ENCODE measurements around the gene ARHGEF28. TPM values are rescaled to one million over a fixed set of nuclear protein-coding genes. Genes with fewer than 3 reads are reported as not detected.
A peak's percentile ranks its signal among the peaks of the same experiment; 100 is the strongest.

Gene ARHGEF28
- total and polyA plus RNA-seq, 2 of the 4 experiments (the other 2 are of a cell fraction), result 3.6 to 16.0 TPM

- H3K4me3 ChIP-seq (ENCODE audit: insufficient read depth, low read depth, low read length), result no peak overlapping the region
- peak overlapping the region; percentile 94 for H3K27ac ChIP-seq (ENCODE audit: insufficient read depth, low read length)
- ATAC-seq (ENCODE audit: low read depth), result peak; percentile 10; the same call in 1 of the 2 replicates
- peak overlapping the region; percentile 91 for H4K91ac ChIP-seq (ENCODE audit: insufficient read depth, low read depth, low read length)
- WGBS, 2 experiments (ENCODE audit: extremely low coverage in 2 of 2, insufficient read length in 1 of 2), result no CpG with 5 or more reads among the region's 1 CpG
- no TSS peak for BruUV-seq (replicated peaks)
- peak overlapping the region; percentile 95 to 97 for H4K8ac ChIP-seq (ENCODE audit: low read depth in 2 of 2, low read length in 2 of 2)
- H2BK20ac ChIP-seq (ENCODE audit: low read depth, low read length), result peak overlapping the region; percentile 100
- H3K4ac ChIP-seq (ENCODE audit: low read depth, low read length), result peak overlapping the region; percentile 100
- no peaks in the 10 kb centered on the region for H3K9me3 ChIP-seq (ENCODE audit: control insufficient read depth, insufficient read depth, low read length)
- H2BK120ac ChIP-seq (ENCODE audit: low read depth, low read length), result peak overlapping the region; percentile 99
- peak overlapping the region; percentile 77; the same call in 2 of the 3 replicates for H2BK15ac ChIP-seq (ENCODE audit: low read depth, low read length)
- H3K18ac ChIP-seq (ENCODE audit: low read depth, low read length), result peak overlapping the region; percentile 59
- ChIA-PET CTCF (no interaction called here), POLR2A (ENCODE audit: unreplicated experiment) (no interaction called here)
- H3K79me1 ChIP-seq (ENCODE audit: low read depth in 1 of 2, low read length in 2 of 2), result peaks cover 2 to 27% of the 10 kb centered on the region in 2 experiments; a peak in 2 of 4 replicates
- in situ Hi-C loops (cut with MboI; ENCODE audit: low sequenced_read_pairs), result loop anchor here (10.0 kb wide), 1 partner anchor 848 kb away; the partner anchor contains the start of gene ENC1
- intact Hi-C loops (cut with micrococcal nuclease), result loop anchor here (2.0 kb wide), 1 partner anchor 96 kb away; no protein-coding TSS in a partner anchor
- H4K5ac ChIP-seq (ENCODE audit: low read depth, low read length), result peak overlapping the region; percentile 96
- H2AFZ ChIP-seq (replicated peaks; ENCODE audit: low read length, poor library complexity), result no peak overlapping the region
- H3K4me1 ChIP-seq (ENCODE audit: control insufficient read depth, insufficient read depth, low read length), result peaks cover 19% of the 10 kb centered on the region
- no peaks in the 10 kb centered on the region for H3K36me3 ChIP-seq (ENCODE audit: control insufficient read depth, insufficient read depth, low read length)
- peak overlapping the region; percentile 43; the same call in 1 of the 2 replicates for H3K4me2 ChIP-seq (ENCODE audit: low read depth, low read length)
- H4K20me1 ChIP-seq (ENCODE audit: insufficient read depth, low read length), result no peaks in the 10 kb centered on the region
- peaks cover 15% of the 10 kb centered on the region for H3K9me1 ChIP-seq (ENCODE audit: insufficient read depth, low read length)
- H2AK5ac ChIP-seq (ENCODE audit: low read depth, low read length), result peak overlapping the region; percentile 93
- no peaks in the 10 kb centered on the region for H3K27me3 ChIP-seq (ENCODE audit: control insufficient read depth, insufficient read depth, low read length)
- peak overlapping the region; percentile 27; the same call in 1 of the 2 replicates for H3K9ac ChIP-seq (ENCODE audit: low read depth, low read length)
- dilution Hi-C loops (cut with HindIII; ENCODE audit: low sequenced_read_pairs, unreplicated experiment), result loop anchor here (25.0 kb wide), 1 partner anchor 210 kb away; no protein-coding TSS in a partner anchor
- H3K56ac ChIP-seq (ENCODE audit: extremely low read depth, insufficient read depth, low read length), result peak overlapping the region; percentile 85
- no peak overlapping the region for H2AK9ac ChIP-seq (replicated peaks; ENCODE audit: low read depth, low read length, poor library complexity)
- DNase-seq, result peak; percentile 48
- no peak for TF ChIP-seq FOS (IDR thresholded peaks at IDR 0.05; ENCODE audit: low read depth, low read length)
- no peak for TF ChIP-seq MAZ (IDR thresholded peaks at IDR 0.05; ENCODE audit: borderline replicate concordance, low read depth, low read length)
- TF ChIP-seq CEBPB (IDR thresholded peaks at IDR 0.05; ENCODE audit: low read depth, low read length), result no peak
- no peak for TF ChIP-seq CHD1 (IDR thresholded peaks at IDR 0.05; ENCODE audit: low read depth, low read length)
- TF ChIP-seq MXI1 (IDR thresholded peaks at IDR 0.05; ENCODE audit: borderline replicate concordance, low read depth, low read length), result no peak
- TF ChIP-seq, protein P1, sequence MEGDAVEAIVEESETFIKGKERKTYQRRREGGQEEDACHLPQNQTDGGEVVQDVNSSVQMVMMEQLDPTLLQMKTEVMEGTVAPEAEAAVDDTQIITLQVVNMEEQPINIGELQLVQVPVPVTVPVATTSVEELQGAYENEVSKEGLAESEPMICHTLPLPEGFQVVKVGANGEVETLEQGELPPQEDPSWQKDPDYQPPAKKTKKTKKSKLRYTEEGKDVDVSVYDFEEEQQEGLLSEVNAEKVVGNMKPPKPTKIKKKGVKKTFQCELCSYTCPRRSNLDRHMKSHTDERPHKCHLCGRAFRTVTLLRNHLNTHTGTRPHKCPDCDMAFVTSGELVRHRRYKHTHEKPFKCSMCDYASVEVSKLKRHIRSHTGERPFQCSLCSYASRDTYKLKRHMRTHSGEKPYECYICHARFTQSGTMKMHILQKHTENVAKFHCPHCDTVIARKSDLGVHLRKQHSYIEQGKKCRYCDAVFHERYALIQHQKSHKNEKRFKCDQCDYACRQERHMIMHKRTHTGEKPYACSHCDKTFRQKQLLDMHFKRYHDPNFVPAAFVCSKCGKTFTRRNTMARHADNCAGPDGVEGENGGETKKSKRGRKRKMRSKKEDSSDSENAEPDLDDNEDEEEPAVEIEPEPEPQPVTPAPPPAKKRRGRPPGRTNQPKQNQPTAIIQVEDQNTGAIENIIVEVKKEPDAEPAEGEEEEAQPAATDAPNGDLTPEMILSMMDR (conservative IDR thresholded peaks at IDR 0.05; ENCODE audit: low read depth, low read length), result no peak
- TF ChIP-seq MAFK (IDR thresholded peaks at IDR 0.05; ENCODE audit: low read depth, low read length), result no peak
- TF ChIP-seq SMC3 (IDR thresholded peaks at IDR 0.05; ENCODE audit: low read depth, low read length), result no peak
- H3K14ac ChIP-seq (replicated peaks; ENCODE audit: low read depth, low read length), result peak overlapping the region; percentile 87
- peak overlapping the region; percentile 99 for H2BK5ac ChIP-seq (ENCODE audit: low read depth, low read length, poor library complexity, severe bottlenecking)
- peak overlapping the region; percentile 83; the same call in 1 of the 2 replicates for H3K23ac ChIP-seq (ENCODE audit: low read depth, low read length)
Observed at GRCh38 chr5:73797132-73797510, 171.1 kb downstream of the ARHGEF28 start.
